SH-SY5Y (cell line): ENCODE measurements around the gene TUBB4B.

Experiments
- GATA2 ChIP-seq: IDR thresholded peaks from 2 replicates; pipeline ENCODE4 v1.6.1; 2011; ENCODE audit warnings: mild to moderate bottlenecking, low read depth, low read length
- GATA3 ChIP-seq: IDR thresholded peaks from 2 replicates; pipeline ENCODE4 v1.6.1; 2011; ENCODE audit warnings: low read depth, mild to moderate bottlenecking, low read length, moderate library complexity

Gene TUBB4B

GRCh38 chr9:137245450-137246421 lies 4.6 kb downstream of the TUBB4B start:
- TF ChIP-seq GATA2 = no peak
- no peak for TF ChIP-seq GATA3

- TF ChIP-seq GATA3 = no peak
- TF ChIP-seq GATA2 = no peak
Measured at GRCh38 chr9:137247135-137247915, 6.2 kb downstream of the TUBB4B start.

- no peak for TF ChIP-seq GATA2
- TF ChIP-seq GATA3 = no peak
Measured at GRCh38 chr9:137247916-137248175, 6.8 kb downstream of the TUBB4B start.

GRCh38 chr9:137250329-137251193 lies 9.5 kb downstream of the TUBB4B start:
- TF ChIP-seq GATA2 (no peak), GATA3 (no peak)

GRCh38 chr9:137251194-137251461 lies 10.0 kb downstream of the TUBB4B start, which contains the start of gene STPG3:
Gene STPG3 (plus strand): TSS chr9:137251286. CDS start chr9:137251287, 1 bp downstream.
- TF ChIP-seq GATA2 = no peak
- TF ChIP-seq GATA3 = no peak

GRCh38 chr9:137251490-137252268 lies 10.6 kb downstream of the TUBB4B start:
- no peak for TF ChIP-seq GATA2
- TF ChIP-seq GATA3 = no peak

GRCh38 chr9:137252555-137253506 lies 11.7 kb downstream of the TUBB4B start:
- no peak for TF ChIP-seq GATA3
- no peak for TF ChIP-seq GATA2

- TF ChIP-seq GATA3 (no peak), GATA2 (no peak)
Measured at GRCh38 chr9:137253717-137254623, 12.9 kb downstream of the TUBB4B start.

- no peak for TF ChIP-seq GATA2
- TF ChIP-seq GATA3 = no peak
Measured at GRCh38 chr9:137254624-137255447, 13.7 kb downstream of the TUBB4B start, which contains the start of gene NELFB. Gene NELFB (plus strand): TSS chr9:137255327.

GRCh38 chr9:137255448-137256114 lies 14.5 kb downstream of the TUBB4B start:
- TF ChIP-seq GATA2 = no peak
- TF ChIP-seq GATA3 = no peak
